K562 (cell line): ENCODE measurements around the gene METTL24. TPM values are rescaled to one million over a fixed set of nuclear protein-coding genes. Genes with fewer than 3 reads are reported as not detected.
A peak's percentile ranks its signal among the peaks of the same experiment; 100 is the strongest.

Experiments
- ATAC-seq: fragments of 200-7000 bp; cut with Tn5 transposase; 3 replicates; pipeline ENCODE4 v1.9.1; 2020; ENCODE audit warnings: moderate library complexity
- BruUV-seq: library from RNA; stranded (reverse); fragments of 400-500 nt; replicated peaks from 2 replicates; lab custom pipeline; 2021; lab: Mats Ljungman, UMichigan
- CTCF ChIA-PET: fragments of 300-600 bp; formaldehyde crosslinking; extraction: SDS; loops from one replicate; lab custom pipeline; 2021; ENCODE audit warnings: low intra/inter-chr PET ratio; lab: Yijun Ruan, JAX
- POLR2A ChIA-PET: fragments of 300-600, 350-650 bp; sonication (Branson Sonifier 250); formaldehyde crosslinking; extraction: SDS; loops from one replicate; lab custom pipeline; 2021; ENCODE audit warnings: antibody characterized with exemption, inconsistent platforms; lab: Yijun Ruan, JAX
- DNase-seq, 4 experiments: peaks; one replicate each; pipeline versions ENCODE4 v3.0.0 to v3.0.0-alpha.2; 2011 to 2018; ENCODE audit warnings: low spot score in 3 of 4, mixed read lengths in 3 of 4; ENCODE audit errors: extremely low read depth in 1 of 4
- FAIRE-seq: peaks from 2 replicates; lab custom pipeline; 2011; peaks lifted over from hg19 to GRCh38; lab: Jason Lieb, UNC
- H2AFZ ChIP-seq: 2 replicates; pipeline ENCODE4 v1.6.0; 2011; ENCODE audit warnings: low read depth, low read length, control low read depth, inconsistent platforms
- H3K27ac ChIP-seq: fragments of 200-600 bp; 3 replicates; pipeline ENCODE4 v1.8.0; 2011; ENCODE audit warnings: low read depth, mild to moderate bottlenecking, control low read depth, inconsistent platforms, low read length, moderate library complexity, mixed read lengths; ENCODE audit errors: extremely low read depth
- H3K27me3 ChIP-seq, 2 experiments: fragments of 300-600 bp in 1 of 2; 2 replicates in 1 of 2; 3 replicates in 1 of 2; pipeline versions ENCODE4 v1.6.0 to v1.8.0; 2011; ENCODE audit warnings: inconsistent platforms in 2 of 2, low read length in 2 of 2, mild to moderate bottlenecking in 1 of 2, mixed read lengths in 1 of 2, moderate library complexity in 1 of 2; ENCODE audit not compliant: control insufficient read depth in 2 of 2, insufficient read depth in 2 of 2
- H3K36me3 ChIP-seq: fragments of 300-600 bp; 3 replicates; pipeline ENCODE4 v1.8.0; 2011; ENCODE audit warnings: mild to moderate bottlenecking, low read length, inconsistent platforms; ENCODE audit not compliant: control insufficient read depth, insufficient read depth
- H3K4me1 ChIP-seq, 2 experiments: fragments of 200-600 bp in 1 of 2; replicated peaks in 1 of 2; 2 replicates in 1 of 2; 3 replicates in 1 of 2; pipeline versions ENCODE4 v1.5.1 to v1.8.0; 2011; ENCODE audit warnings: inconsistent platforms in 2 of 2, low read length in 2 of 2, mild to moderate bottlenecking in 1 of 2, mixed read lengths in 1 of 2, moderate library complexity in 1 of 2; ENCODE audit not compliant: control insufficient read depth in 2 of 2, insufficient read depth in 2 of 2
- H3K4me2 ChIP-seq: 2 replicates; pipeline ENCODE4 v1.6.1; 2011; ENCODE audit warnings: low read length, control low read depth, inconsistent platforms, mixed read lengths; ENCODE audit not compliant: insufficient read depth
- H3K4me3 ChIP-seq: fragments of 200-600 bp; sonication (generic), shearing (Covaris generic); 2 replicates; pipeline ENCODE4 v1.5.1; 2016; ENCODE audit warnings: control low read depth, inconsistent platforms
- H3K79me2 ChIP-seq: fragments of 200-600 bp; 3 replicates; pipeline ENCODE4 v1.8.0; 2011; ENCODE audit warnings: low read length, inconsistent platforms; ENCODE audit not compliant: control insufficient read depth, insufficient read depth
- H3K9ac ChIP-seq, 2 experiments: 2 replicates each; pipeline versions ENCODE4 v1.6.0 to v1.6.1; 2011; ENCODE audit warnings: low read depth in 2 of 2, low read length in 2 of 2, control low read depth in 1 of 2, inconsistent platforms in 1 of 2, mild to moderate bottlenecking in 1 of 2, mixed read lengths in 1 of 2; ENCODE audit not compliant: insufficient read depth in 1 of 2
- H3K9me1 ChIP-seq: one replicate; pipeline ENCODE4 v1.6.0; 2011; ENCODE audit warnings: inconsistent platforms, mild to moderate bottlenecking, low read length, moderate library complexity; ENCODE audit not compliant: control insufficient read depth, insufficient read depth
- H3K9me3 ChIP-seq: replicated peaks from 2 replicates; pipeline ENCODE4 v1.5.1; 2011; ENCODE audit warnings: low read depth, low read length, inconsistent platforms; ENCODE audit not compliant: control insufficient read depth, insufficient read depth
- H4K20me1 ChIP-seq: replicated peaks from 2 replicates; pipeline ENCODE4 v1.6.1; 2011; ENCODE audit warnings: low read length, inconsistent platforms, mixed read lengths; ENCODE audit not compliant: control insufficient read depth, insufficient read depth
- MAFK ChIP-seq: IDR thresholded peaks from 2 replicates; pipeline ENCODE4 v1.6.1; 2011; ENCODE audit warnings: low read length, improper control_type of control experiment
- NCOR1 ChIP-seq: fragments of 450-650 bp; IDR thresholded peaks from 2 replicates; pipeline ENCODE4 v1.6.1; 2016; ENCODE audit warnings: mild to moderate bottlenecking, moderate library complexity
- SIX5 ChIP-seq, 2 experiments: IDR thresholded peaks; 2 replicates each; pipeline ENCODE4 v1.6.1; 2011; ENCODE audit warnings: low read length in 2 of 2, borderline replicate concordance in 1 of 2, low read depth in 1 of 2, mild to moderate bottlenecking in 1 of 2, moderate library complexity in 1 of 2; ENCODE audit not compliant: insufficient read depth in 1 of 2
- XRCC5 ChIP-seq: fragments of 200-400 bp; formaldehyde crosslinking; IDR thresholded peaks from 2 replicates; pipeline ENCODE4 v1.6.1; 2017; ENCODE audit warnings: low read depth, mild to moderate bottlenecking, low read length
- ZBTB40 ChIP-seq, 2 experiments: fragments of 450-650 bp in 1 of 2; sonication (generic) in 1 of 2; formaldehyde crosslinking in 1 of 2; IDR thresholded peaks; 2 replicates each; pipeline versions ENCODE4 v1.7.1 to v1.9.0; 2016 to 2022; ENCODE audit warnings: inconsistent platforms in 1 of 2, mild to moderate bottlenecking in 1 of 2, missing genetic modification reagents in 1 of 2
- WGBS: fragments of 100-300 bp; shearing (Covaris generic); methylation state at CpG from one replicate; pipeline ENCODE4 v1.1.6; 2016; ENCODE audit warnings: low coverage, mixed read lengths; ENCODE audit not compliant: insufficient coverage; ENCODE audit errors: missing lambda C conversion rate; 5-methylcytosine and 5-hydroxymethylcytosine counted together
- in situ Hi-C: fragments of 300-500 bp; cut with MboI; formaldehyde crosslinking; loops from 4 replicates; pipeline ENCODE4 v1.15.0; 2018; ENCODE audit warnings: inconsistent platforms, mixed read lengths
- intact Hi-C: fragments of 100-400 bp; cut with micrococcal nuclease; formaldehyde crosslinking; loops from 2 replicates; pipeline ENCODE4 v1.14.2; 2022
- polyA plus RNA-seq, 8 experiments: library from polyadenylated mRNA; depleted of rRNA in 4 of 8; stranded (reverse) in 5 of 8; unstranded in 3 of 8; fragments of >200 nt; fragmentation: Nextera tagmentation in 2 of 8; fragmentation: Illumina TruSeq in 1 of 8; extraction: Ambion mirVana in 2 of 8; extraction: Trizol in 1 of 8; gene quantifications; 2 replicates each; pipeline versions ENCODE4 v1.2.1 to v1.2.3, GENCODE V29; 2011 to 2014; ENCODE audit warnings: inconsistent platforms in 1 of 8, missing spikeins in 1 of 8
- total RNA-seq, 7 experiments: library from RNA; depleted of rRNA in 6 of 7; stranded (reverse); fragments of >200 nt in 6 of 7; fragmentation: Illumina TruSeq in 2 of 7; extraction: Trizol in 2 of 7; gene quantifications; 2 replicates each; pipeline versions ENCODE4 v1.2.1 to v1.2.3, GENCODE V29; 2011 to 2021; ENCODE audit warnings: low replicate concordance in 1 of 7

The METTL24 gene
- total and polyA plus RNA-seq, 9 of the 15 experiments (the other 6 are each of a cell fraction or from before 2014, with no cell fraction given), result not detected

- in situ Hi-C loops (loop anchor here (25.0 kb wide), 1 partner anchor 848 kb away; no protein-coding TSS in a partner anchor), intact Hi-C loops (no loop called here)
- POLR2A ChIA-PET, result interaction anchor here (1.3 kb wide), 1 partner anchor 8 kb away, joined by 3 read pairs; no protein-coding TSS in a partner anchor
- 0% methylated on average over 1 of the region's 1 CpG for WGBS
- ATAC-seq, result no peak
- BruUV-seq, result no TSS peak
- no peaks in the 10 kb centered on the region for H3K9me1 ChIP-seq
- no peak for TF ChIP-seq NCOR1
- TF ChIP-seq MAFK, result no peak
- no peak for TF ChIP-seq XRCC5
- TF ChIP-seq SIX5 (IDR thresholded peaks at IDR 0.05; ENCODE audit: borderline replicate concordance in 1 of 2, insufficient read depth in 1 of 2, low read depth in 1 of 2, low read length in 2 of 2), result no peak
- peak; percentile 89 for TF ChIP-seq ZBTB40 (IDR thresholded peaks at IDR 0.05)
- TF ChIP-seq ZBTB40 (CRISPR knock-in tag; IDR thresholded peaks at IDR 0.05), result peak; percentile 81
- TF ChIP-seq, all 486 proteins: peak for 1
- H3K4me1 ChIP-seq, result peaks cover 0 to 3% of the 10 kb centered on the region in 2 experiments; a peak in 2 of 5 replicates
- H4K20me1 ChIP-seq, result no peaks in the 10 kb centered on the region
- H3K9ac ChIP-seq, result no peak overlapping the region
- H3K79me2 ChIP-seq, result no peaks in the 10 kb centered on the region
- no peaks in the 10 kb centered on the region for H3K27me3 ChIP-seq
- H3K36me3 ChIP-seq, result no peaks in the 10 kb centered on the region
- no peak overlapping the region for H3K4me2 ChIP-seq
- H3K27ac ChIP-seq, result no peak overlapping the region
- DNase-seq (no peak), FAIRE-seq (no peak)
- H3K4me3 ChIP-seq, result no peak overlapping the region
- no peaks in the 10 kb centered on the region for H3K9me3 ChIP-seq
- CTCF ChIA-PET, result no interaction called here
- H2AFZ ChIP-seq, result no peak overlapping the region
Measured at GRCh38 chr6:110385458-110385863, 27.3 kb upstream of the METTL24 start.
